ENCODE data around the gene CACNA1C.

Gene CACNA1C

DNA sequence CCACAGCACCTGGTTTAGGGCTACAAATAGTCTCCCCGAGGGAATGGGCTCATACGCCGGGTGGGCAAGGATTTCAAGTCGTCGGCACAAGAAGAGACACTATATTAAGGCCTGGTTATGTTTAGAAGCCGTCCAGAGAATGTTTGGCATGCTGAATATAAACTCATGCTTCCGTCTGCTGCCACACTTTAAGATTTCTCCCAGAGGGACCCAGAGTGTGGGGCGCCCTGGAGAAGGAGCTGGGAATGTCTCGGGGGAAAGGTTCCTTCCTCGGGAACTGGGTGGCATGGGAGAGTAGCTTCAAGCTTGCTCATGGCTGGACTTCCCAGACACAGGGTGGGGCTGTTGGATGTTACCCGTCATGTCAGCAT is 295.7 kb downstream of the CACNA1C start:
- Mint-ChIP-seq H3K9me3 (no peaks in the 10 kb centered on the region), H3K4me3 (no peak overlapping the region), H3K27me3 (peaks cover 18% of the 10 kb centered on the region), H3K4me1 (no peaks in the 10 kb centered on the region), H3K27ac (no peak overlapping the region)
- DNase-seq (no peak), ATAC-seq (no peak)

DNA sequence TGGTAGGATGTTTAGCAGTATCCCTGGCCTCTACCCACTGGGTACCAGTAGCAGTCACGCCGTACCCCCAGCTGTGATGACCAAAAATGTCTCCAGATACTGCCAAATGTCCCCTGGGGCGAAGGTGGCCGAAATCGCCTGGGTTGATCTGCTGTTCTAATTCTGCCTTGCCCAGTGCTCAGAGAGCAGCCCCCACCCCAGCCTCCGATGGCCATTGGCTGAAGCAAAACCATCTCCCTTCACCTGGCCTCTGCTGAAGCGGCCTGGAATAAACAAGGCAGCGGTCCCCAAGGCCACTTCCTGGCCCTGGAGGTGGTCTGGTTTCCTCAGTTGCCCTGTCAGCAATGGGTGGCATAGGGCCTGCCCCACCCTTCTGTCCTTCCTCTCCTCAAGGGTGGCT is 298.4 kb downstream of the CACNA1C start:
- Mint-ChIP-seq H3K27me3 (peaks cover 30% of the 10 kb centered on the region), H3K9me3 (no peaks in the 10 kb centered on the region), H3K4me1 (no peaks in the 10 kb centered on the region), H3K4me3 (no peak overlapping the region), H3K27ac (no peak overlapping the region)
- ATAC-seq (no peak), DNase-seq (no peak)

DNA sequence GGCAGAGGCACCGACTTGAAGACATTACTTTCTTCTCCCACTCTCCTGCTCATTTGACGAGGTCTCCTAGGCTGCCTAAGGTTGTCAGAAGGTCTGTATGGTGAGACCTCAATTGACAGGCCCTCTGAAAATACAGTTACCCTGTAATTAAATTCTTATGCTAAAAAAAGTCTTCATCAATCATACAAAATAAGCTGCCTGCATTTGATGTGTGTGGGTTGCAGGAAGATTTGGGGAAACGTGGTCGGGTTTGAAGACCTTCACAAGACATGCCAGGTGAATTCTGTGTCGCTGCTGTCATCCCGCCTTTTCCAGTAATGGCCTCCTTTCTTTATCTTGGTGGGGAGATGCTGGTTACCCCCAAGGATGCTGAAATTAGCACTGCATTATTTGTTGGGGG is 299.4 kb downstream of the CACNA1C start:
- no peak for ATAC-seq
- H3K4me3 Mint-ChIP-seq: no peak overlapping the region
- no peaks in the 10 kb centered on the region for H3K4me1 Mint-ChIP-seq
- no peak overlapping the region for H3K27ac Mint-ChIP-seq
- H3K27me3 Mint-ChIP-seq: peaks cover 30% of the 10 kb centered on the region
- no peak for DNase-seq
- no peaks in the 10 kb centered on the region for H3K9me3 Mint-ChIP-seq

DNA sequence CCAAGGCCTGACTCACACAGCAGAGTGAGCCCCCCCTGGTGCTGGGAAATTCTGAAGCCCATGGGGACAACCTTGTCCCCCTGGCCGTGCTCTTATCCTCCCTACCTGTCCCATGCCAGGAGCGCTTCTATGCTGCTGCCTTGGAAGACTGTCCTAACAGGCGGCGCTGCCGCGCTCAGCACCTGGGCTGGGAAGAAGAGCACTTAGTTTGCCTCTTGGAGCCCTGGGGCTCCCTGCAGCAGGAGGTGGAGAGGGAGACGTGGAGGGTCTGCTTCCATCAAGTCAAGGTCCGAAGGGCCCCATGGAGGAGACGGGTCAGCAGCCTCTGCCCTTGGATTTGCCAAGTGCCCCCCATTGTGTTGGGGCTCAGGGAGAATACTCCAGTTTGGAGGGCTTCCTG is 300.5 kb downstream of the CACNA1C start:
- DNase-seq (no peak), ATAC-seq (no peak)
- Mint-ChIP-seq H3K4me3 (no peak overlapping the region), H3K4me1 (peaks cover 7% of the 10 kb centered on the region), H3K27me3 (peaks cover 30% of the 10 kb centered on the region), H3K27ac (no peak overlapping the region), H3K9me3 (no peaks in the 10 kb centered on the region)

DNA sequence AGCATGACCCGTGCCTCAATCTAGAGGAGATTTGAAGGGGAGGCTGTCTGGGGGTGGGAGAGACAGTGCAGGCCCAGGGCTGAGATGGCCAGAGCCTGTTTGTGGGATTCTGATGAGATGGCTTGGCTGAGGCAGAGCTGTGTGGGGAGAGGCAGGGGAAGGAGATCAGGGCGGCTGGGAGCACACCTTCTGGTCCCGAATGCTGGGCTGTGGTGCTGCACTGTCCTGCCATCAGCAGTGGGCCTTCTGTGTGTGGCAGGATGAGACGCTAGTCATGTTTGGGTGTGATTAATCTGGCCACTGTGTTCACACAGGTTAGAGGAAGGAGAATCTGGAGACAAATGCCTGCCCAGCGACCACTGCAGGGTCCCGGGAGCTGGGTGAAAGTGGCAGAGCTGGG is 300.9 kb downstream of the CACNA1C start:
- Mint-ChIP-seq H3K9me3 (no peaks in the 10 kb centered on the region), H3K27ac (no peak overlapping the region), H3K4me1 (peaks cover 11% of the 10 kb centered on the region), H3K4me3 (no peak overlapping the region), H3K27me3 (peaks cover 30% of the 10 kb centered on the region)
- ATAC-seq (no peak), DNase-seq (no peak)

DNA sequence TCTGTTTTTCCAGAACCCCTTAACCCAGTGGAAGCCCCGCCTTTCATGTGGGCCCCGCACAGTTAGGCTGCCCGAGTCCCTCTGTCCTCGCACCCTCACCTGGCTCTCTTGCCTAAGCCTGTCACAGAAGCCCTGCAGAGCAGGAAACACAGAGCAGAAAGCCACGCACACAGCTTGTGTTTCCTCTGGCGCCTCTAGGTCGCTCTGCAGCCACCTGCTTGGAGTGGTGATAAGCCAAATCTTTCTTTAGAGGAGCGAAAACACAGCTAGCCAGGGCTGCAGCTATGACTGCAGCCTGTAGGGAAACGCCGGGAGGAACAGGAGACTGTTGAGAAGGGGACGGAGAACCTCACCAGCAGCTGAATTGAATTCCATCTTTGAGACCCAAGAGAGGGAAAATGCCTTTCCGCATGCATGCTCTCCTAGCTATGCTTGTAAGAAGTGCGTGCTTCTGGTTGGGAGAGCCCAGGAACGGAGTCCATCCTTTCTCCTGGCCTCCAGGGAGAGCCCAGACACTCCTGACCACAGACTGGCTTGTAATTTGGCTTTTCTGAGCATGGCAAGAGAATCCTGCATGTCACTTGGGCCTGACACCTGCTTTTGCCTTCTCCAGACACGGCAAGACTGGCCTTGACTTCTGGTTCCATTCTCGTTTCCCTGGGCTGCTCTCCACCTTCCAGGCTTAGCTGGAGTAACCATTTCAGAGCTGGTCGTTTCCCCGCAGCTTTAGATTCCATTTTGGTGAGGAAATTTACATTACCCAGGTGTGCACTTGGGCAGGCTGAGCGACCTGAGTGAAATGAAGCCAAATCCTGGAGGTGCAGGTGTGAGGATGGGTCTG is 301.6 kb downstream of the CACNA1C start:
- DNase-seq: no peak
- no peak for ATAC-seq
- H3K4me1 Mint-ChIP-seq: peaks cover 17% of the 10 kb centered on the region
- H3K9me3 Mint-ChIP-seq: no peaks in the 10 kb centered on the region
- peaks cover 30% of the 10 kb centered on the region for H3K27me3 Mint-ChIP-seq
- H3K27ac Mint-ChIP-seq: no peak overlapping the region
- H3K4me3 Mint-ChIP-seq: no peak overlapping the region

DNA sequence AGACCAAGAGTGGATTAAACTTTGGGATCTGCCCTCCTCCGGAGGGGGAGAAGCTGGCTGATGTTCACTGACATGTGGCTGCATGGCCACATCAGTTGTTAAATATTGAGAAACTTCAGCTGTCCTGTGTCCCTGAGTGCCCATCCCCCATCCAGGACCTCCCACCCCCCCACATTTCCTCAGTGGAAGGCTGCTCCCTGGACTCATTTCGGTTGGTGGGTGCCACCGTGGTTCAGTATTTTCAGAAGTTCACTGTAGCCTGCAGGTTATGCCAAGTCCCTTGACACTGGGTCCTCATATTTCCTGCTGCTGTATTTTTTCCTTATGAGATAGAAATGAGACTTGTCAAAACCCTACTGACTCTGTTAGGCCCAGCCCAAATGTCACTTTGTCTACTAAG is 302.4 kb downstream of the CACNA1C start:
- no peak for ATAC-seq
- H3K4me1 Mint-ChIP-seq: peaks cover 17% of the 10 kb centered on the region
- H3K4me3 Mint-ChIP-seq: no peak overlapping the region
- DNase-seq: no peak
- no peak overlapping the region for H3K27ac Mint-ChIP-seq
- no peaks in the 10 kb centered on the region for H3K9me3 Mint-ChIP-seq
- peaks cover 30% of the 10 kb centered on the region for H3K27me3 Mint-ChIP-seq

DNA sequence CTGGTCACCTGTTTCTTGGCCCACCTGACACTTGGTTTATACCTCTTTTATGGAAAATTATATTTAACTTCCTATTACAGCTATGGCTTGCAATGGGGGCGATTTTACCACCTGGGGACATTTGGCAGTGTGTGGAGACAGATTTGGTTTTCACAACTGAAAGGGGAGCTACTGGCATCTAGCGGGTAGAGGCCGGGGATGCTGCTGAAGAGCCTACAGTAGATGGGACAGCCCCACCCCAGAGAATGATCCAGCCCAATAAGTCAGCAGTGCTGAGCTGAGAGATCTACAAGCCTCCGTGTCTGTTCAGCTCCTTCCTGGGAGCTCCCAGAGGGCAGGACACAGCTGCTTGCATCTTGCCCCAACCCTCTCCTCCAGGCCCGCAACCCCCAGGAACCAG is 302.8 kb downstream of the CACNA1C start:
- ATAC-seq (no peak), DNase-seq (no peak)
- Mint-ChIP-seq H3K4me3 (no peak overlapping the region), H3K27ac (no peak overlapping the region), H3K4me1 (peaks cover 17% of the 10 kb centered on the region), H3K27me3 (peaks cover 30% of the 10 kb centered on the region), H3K9me3 (no peaks in the 10 kb centered on the region)

DNA sequence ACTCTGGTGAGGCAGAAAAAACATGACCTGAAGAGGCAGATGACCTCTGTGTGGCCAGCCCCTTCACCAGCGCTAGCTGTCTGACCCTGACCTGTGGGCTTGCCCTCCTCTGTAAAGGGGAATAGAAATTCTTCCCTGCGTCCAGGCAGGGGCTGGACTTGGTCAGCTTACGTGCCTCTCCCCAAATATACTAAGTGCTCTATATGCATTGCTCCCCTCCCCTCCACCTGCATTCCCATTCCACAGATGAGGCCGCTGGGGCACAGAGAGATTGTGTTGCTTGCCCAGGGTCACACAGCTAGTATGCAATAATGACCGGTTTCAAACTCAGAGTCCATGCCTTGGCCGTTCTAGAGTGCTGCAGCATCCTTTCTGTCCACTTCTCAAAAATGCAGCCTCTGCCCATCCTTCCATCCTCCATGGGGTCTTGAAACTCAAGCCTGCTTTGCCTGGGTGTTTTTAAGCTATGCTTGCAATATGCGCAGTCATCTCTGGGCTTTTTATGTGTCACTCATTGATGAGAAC is 303.9 kb downstream of the CACNA1C start:
- Mint-ChIP-seq H3K27me3 (peaks cover 29% of the 10 kb centered on the region), H3K4me3 (no peak overlapping the region), H3K4me1 (peaks cover 17% of the 10 kb centered on the region), H3K9me3 (no peaks in the 10 kb centered on the region), H3K27ac (no peak overlapping the region)
- ATAC-seq (no peak), DNase-seq (no peak)

DNA sequence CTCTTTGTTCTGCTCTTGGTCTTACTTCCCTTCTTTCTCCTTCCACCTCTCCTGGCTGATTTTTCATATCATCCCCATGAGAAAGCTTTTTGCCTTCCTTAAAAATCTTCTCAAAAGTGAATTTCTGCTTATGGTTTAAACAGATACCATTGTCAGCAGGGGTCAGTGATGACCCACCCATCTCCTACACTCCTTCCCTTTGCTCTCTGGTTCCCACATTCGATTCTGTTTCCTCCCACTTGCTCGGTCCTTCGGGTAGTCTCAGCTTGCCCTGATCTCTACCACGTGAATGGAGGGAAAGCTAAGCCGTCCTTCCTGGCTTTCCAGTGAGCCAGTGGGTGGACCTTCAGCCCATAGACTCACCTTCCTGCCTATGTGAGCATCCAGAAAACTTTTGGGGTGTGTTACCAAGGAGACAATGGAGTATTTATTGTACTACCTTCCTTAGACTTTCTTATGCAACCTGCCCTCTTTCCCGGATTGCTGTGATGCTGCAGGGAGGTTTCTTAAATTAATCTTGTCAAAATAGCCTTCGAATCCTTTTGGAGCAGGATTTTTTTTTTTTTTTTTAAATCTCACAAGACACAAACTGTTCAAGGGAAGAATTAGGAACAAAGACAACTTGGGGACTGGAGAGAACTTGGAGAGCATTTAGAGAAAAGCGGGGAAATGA is 306.3 kb downstream of the CACNA1C start:
- Mint-ChIP-seq H3K4me1 (peaks cover 37% of the 10 kb centered on the region), H3K4me3 (peak overlapping the region in 1 of 2 donors; percentile 1), H3K27me3 (peaks cover 5% of the 10 kb centered on the region), H3K27ac (no peak overlapping the region), H3K9me3 (no peaks in the 10 kb centered on the region)
- DNase-seq (no peak), ATAC-seq (no peak)

DNA sequence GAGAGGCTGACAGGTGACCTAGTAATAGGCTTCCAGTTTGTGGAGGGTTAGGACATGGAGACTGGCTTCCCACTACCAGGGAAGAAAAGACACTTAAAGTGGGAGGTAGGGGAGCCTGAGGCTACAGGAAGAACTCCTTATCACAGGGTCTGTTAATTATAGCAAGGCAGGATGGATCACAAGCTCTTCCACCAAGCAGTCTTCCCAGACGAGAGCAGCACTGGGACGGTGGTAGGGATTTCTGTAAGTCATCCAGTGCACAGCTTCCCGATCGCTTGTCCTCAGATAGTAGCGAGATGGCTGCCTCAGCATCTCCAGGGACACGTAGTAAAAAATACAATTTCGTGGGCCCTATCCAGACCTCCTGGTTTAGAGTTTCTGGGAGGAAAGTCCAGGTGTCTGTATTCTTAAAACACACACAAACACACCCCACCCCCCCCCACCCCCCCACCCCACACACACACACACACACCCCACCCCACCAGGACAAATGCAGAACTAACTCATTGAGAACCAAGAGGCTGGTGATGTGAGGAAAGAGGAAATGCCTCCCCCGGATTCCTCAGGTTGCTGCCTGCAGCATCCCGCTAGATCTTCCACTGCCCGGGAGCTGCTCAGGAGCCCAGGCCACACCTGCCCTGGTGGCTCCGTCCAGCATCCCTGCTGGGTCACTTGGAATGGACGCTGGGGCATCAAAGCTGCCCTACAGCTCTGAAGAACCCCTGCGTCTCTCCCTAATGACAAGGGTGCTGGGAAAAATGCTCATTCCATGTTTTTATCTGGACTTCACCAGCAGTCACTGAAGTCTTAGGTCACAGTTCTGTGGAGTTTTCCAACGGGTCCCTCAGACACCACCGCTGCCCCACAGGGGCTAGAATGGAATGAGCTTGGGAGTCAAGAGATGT is 307.2 kb downstream of the CACNA1C start:
- no peaks in the 10 kb centered on the region for H3K9me3 Mint-ChIP-seq
- ATAC-seq (no peak), DNase-seq (no peak)
- no peak overlapping the region for H3K27ac Mint-ChIP-seq
- H3K4me1 Mint-ChIP-seq: peaks cover 45% of the 10 kb centered on the region
- H3K4me3 Mint-ChIP-seq: no peak overlapping the region
- no peaks in the 10 kb centered on the region for H3K27me3 Mint-ChIP-seq

DNA sequence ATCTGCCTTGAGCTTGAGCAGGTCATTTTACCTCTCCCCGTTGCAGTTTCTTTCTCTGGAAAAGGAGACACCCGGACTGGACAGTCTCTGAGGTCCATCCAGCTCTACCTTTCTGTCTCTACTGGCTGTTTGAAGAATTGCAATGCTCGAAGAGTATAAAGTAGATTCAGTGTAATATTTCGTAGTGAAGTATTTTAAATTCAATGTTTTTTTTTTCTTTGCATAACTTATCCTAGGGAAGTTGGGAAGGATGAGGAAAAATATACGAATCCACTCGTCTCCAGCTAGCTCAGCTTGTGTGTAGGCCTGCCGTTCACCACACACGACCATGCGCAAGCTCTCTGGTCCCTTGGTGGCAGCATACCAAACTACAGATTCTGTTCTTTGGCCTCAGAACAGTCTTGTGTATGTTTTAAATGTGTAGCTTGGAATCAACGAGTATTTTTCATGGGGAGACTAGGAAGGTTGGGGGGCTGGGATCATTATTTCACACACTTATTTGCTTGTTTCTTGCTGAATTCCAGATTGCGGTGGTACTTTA is 307.9 kb downstream of the CACNA1C start:
- H3K4me1 Mint-ChIP-seq: peaks cover 45% of the 10 kb centered on the region

DNA sequence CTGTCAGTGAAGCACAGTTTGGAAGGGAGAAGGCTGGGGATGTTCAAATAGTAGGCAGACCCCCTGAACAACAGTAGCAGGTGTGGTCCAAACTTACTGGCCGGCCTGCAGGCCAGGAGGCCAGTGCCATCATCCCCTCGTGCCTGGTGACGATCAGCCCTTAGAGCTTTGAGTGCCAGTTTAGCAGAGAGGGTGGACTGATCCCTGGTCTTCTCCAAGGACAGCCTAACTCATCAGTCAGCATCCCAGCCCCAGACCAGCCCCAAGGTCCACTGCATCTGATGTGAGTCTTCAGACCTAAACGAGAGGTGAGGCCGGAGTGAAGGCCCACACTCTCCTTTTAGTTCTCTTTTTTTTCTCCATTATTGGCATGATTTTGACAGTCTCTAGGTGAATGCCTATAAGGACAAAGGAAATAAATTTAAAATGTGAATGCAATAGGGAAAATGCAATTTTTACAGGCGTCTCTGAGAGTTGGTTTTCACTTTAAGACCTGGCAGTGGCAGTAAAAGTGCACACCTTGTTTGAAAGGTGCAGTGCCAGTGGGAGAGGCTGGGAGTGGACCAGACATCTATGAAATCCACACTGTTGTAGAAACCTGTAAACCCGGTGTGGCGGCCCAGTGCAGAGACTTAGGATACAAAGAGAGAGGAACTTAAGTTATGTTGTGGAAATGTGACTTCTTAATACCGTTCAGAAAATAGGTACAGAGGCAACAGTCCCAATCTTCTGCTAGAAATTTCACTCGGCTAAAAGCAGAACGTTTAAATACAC is 311.2 kb downstream of the CACNA1C start:
- DNase-seq (no peak), ATAC-seq (no peak)
- Mint-ChIP-seq H3K9me3 (peaks cover 0 to 4% of the 10 kb centered on the region in 2 donors), H3K4me3 (no peak overlapping the region), H3K4me1 (peaks cover 30% of the 10 kb centered on the region), H3K27me3 (no peaks in the 10 kb centered on the region), H3K27ac (peak overlapping the region in 1 of 2 donors; percentile 14)

More for the DNA sequence above, 307.9 kb downstream of the CACNA1C start:
- no peak overlapping the region for H3K27ac Mint-ChIP-seq
- ATAC-seq: no peak
- no peak overlapping the region for H3K4me3 Mint-ChIP-seq
- H3K9me3 Mint-ChIP-seq: no peaks in the 10 kb centered on the region
- DNase-seq: no peak
- no peaks in the 10 kb centered on the region for H3K27me3 Mint-ChIP-seq

DNA sequence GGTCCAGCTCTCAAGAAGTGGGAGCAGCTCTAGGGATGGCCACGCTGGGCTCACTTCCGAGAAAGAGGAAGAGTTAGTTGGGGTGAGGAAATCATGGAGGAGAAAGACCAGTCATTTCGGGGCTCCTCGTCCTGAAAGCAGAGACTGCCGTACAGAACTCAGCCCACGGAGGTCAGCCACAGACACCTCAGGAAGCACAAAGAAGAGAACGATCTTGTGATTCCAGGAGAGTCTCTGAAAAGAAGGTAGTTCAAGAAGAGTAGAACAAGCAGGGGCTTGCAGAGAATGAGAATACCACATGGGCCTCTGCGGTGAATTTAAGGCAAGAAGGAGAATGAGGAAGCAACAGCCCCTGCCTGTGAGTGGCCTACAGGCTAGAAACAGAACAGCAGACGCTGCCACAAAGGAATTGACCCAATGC is 311.9 kb downstream of the CACNA1C start:
- Mint-ChIP-seq H3K27me3 (no peaks in the 10 kb centered on the region), H3K4me3 (no peak overlapping the region), H3K27ac (peak overlapping the region in 1 of 2 donors; percentile 29), H3K9me3 (peaks cover 0 to 4% of the 10 kb centered on the region in 2 donors), H3K4me1 (peaks cover 27% of the 10 kb centered on the region)
- DNase-seq: no peak
- no peak for ATAC-seq

DNA sequence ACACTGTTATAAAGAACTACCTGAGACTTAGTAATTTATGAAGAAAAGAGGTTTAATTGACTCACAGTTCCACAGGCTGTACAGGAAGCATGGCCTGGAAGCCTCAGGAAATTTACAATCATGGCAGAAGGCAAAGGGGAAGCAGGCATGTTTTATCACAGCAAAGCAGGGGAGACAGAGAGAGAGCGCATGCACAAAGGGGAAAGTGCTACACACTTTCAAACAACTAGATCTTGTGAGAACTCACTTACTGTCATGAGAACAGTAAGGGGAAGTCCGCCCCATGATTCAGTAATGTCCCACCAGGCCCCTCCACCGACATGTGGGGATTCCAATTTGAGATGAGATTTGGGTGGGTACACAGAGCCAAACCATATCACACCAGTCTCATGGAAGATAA is 313.9 kb downstream of the CACNA1C start:
- no peak overlapping the region for H3K4me3 Mint-ChIP-seq
- peaks cover 27% of the 10 kb centered on the region for H3K4me1 Mint-ChIP-seq
- DNase-seq (no peak), ATAC-seq (no peak)
- no peaks in the 10 kb centered on the region for H3K27me3 Mint-ChIP-seq
- peaks cover 0 to 4% of the 10 kb centered on the region in 2 donors for H3K9me3 Mint-ChIP-seq
- H3K27ac Mint-ChIP-seq: no peak overlapping the region
